Nephron progenitor cell (in vitro differentiated cells): Measurements from ENCODE around the gene PARVA.

Experiments used
- DNase-seq: peaks from one replicate; pipeline ENCODE4 v3.0.0; 2021
- H3K27ac Mint-ChIP-seq: 2 replicates; pipeline ENCODE4 v1.8.0; 2021; ENCODE audit warnings: mild to moderate bottlenecking, moderate library complexity, mixed read lengths
- H3K27me3 Mint-ChIP-seq: 2 replicates; pipeline ENCODE4 v1.8.0; 2021; ENCODE audit warnings: mild to moderate bottlenecking, low read depth, mixed read lengths; ENCODE audit not compliant: poor library complexity
- H3K36me3 Mint-ChIP-seq: 2 replicates; pipeline ENCODE4 v1.8.0; 2021; ENCODE audit warnings: low read depth, mixed read lengths
- H3K4me1 Mint-ChIP-seq: 2 replicates; pipeline ENCODE4 v1.8.0; 2021; ENCODE audit warnings: mixed read lengths
- H3K4me3 Mint-ChIP-seq: 2 replicates; pipeline ENCODE4 v1.8.0; 2021; ENCODE audit warnings: mild to moderate bottlenecking, moderate library complexity, mixed read lengths
- H3K9me3 Mint-ChIP-seq: 2 replicates; pipeline ENCODE4 v1.8.0; 2021; ENCODE audit warnings: mild to moderate bottlenecking, moderate library complexity, mixed read lengths
- TF ChIP-seq, protein P1 (sequence below): fragments of 200-600 bp; sonication (generic); IDR thresholded peaks from 2 replicates; pipeline ENCODE4 v1.5.0; 2021; ENCODE audit warnings: antibody characterized with exemption

PARVA gene

DNA sequence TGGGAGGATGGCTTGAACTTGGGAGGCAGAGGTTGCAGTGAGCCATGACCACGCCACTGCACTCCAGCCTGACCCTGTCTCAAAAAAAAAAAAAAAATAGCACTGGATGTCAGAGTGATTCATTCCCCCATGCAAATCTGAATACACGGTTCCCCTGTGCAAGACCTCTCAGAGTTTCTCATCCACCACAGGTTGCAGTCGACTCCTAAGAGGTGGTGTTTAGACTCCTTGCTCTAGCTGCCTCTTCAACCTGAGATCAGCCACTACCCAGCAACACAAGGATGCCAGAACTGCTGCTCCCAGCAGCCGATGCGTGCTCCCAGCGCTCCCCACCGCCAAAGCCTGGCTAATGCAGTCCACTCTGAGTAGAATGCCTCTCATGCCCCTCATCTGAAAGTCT lies 97.5 kb downstream of the PARVA start:
- peak overlapping the region; percentile 41 for H3K27ac Mint-ChIP-seq

DNA sequence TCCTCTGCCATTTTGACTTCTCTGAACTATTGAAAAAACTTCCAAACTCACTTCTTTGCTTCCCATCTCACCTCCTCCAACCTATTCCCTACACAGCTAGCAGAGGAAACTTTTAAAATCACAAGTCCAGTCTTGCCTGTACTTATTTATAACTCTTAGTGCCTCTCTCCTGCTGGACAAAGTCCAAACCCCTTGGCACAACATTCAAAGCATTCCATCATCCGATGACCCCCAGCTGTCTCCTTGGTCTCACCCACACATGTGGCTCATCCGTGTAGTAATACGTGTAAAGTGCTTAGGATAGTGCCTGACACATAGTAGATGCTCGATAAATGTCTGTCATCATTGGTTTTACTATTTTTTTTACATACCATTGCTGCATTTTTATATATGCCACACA lies 101.4 kb downstream of the PARVA start:
- Mint-ChIP-seq H3K4me1 (peaks cover 30% of the 10 kb centered on the region), H3K27ac (peak overlapping the region; percentile 2), H3K4me3 (no peak overlapping the region), H3K36me3 (peaks cover 49% of the 10 kb centered on the region), H3K27me3 (peaks cover 3% of the 10 kb centered on the region), H3K9me3 (peaks cover 3% of the 10 kb centered on the region)
- DNase-seq: no peak
- TF ChIP-seq, protein P1, sequence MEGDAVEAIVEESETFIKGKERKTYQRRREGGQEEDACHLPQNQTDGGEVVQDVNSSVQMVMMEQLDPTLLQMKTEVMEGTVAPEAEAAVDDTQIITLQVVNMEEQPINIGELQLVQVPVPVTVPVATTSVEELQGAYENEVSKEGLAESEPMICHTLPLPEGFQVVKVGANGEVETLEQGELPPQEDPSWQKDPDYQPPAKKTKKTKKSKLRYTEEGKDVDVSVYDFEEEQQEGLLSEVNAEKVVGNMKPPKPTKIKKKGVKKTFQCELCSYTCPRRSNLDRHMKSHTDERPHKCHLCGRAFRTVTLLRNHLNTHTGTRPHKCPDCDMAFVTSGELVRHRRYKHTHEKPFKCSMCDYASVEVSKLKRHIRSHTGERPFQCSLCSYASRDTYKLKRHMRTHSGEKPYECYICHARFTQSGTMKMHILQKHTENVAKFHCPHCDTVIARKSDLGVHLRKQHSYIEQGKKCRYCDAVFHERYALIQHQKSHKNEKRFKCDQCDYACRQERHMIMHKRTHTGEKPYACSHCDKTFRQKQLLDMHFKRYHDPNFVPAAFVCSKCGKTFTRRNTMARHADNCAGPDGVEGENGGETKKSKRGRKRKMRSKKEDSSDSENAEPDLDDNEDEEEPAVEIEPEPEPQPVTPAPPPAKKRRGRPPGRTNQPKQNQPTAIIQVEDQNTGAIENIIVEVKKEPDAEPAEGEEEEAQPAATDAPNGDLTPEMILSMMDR: no peak

More for the DNA sequence above, 97.5 kb downstream of the PARVA start:
- no peaks in the 10 kb centered on the region for H3K27me3 Mint-ChIP-seq
- DNase-seq: no peak
- H3K4me1 Mint-ChIP-seq: peaks cover 38% of the 10 kb centered on the region
- peaks cover 36% of the 10 kb centered on the region for H3K36me3 Mint-ChIP-seq
- peaks cover 3% of the 10 kb centered on the region for H3K9me3 Mint-ChIP-seq
- TF ChIP-seq, protein P1: no peak
- H3K4me3 Mint-ChIP-seq: no peak overlapping the region

DNA sequence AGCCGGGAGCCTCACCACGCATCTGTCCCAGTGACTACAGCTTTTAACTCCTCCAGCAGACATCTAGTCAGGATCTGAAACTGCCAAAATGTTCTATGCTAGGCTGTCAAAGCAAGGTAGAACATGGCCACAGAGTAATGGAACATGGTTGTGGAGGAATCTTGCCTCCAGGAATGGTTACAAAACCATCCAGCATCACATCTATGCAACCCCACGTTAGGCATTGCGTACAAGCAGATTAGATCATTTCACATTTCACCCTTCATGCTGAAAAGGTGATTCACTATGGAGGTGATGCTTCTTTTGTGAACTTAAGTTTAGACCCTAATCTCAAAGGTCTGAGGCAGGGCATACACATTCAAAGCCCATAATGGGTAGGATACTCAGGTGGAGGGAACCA lies 103.0 kb downstream of the PARVA start:
- peak overlapping the region; percentile 31 for H3K27ac Mint-ChIP-seq
- TF ChIP-seq, protein P1: no peak
- peaks cover 45% of the 10 kb centered on the region for H3K36me3 Mint-ChIP-seq
- DNase-seq: no peak
- H3K27me3 Mint-ChIP-seq: peaks cover 3% of the 10 kb centered on the region
- H3K4me3 Mint-ChIP-seq: no peak overlapping the region
- H3K4me1 Mint-ChIP-seq: peaks cover 25% of the 10 kb centered on the region
- no peaks in the 10 kb centered on the region for H3K9me3 Mint-ChIP-seq

DNA sequence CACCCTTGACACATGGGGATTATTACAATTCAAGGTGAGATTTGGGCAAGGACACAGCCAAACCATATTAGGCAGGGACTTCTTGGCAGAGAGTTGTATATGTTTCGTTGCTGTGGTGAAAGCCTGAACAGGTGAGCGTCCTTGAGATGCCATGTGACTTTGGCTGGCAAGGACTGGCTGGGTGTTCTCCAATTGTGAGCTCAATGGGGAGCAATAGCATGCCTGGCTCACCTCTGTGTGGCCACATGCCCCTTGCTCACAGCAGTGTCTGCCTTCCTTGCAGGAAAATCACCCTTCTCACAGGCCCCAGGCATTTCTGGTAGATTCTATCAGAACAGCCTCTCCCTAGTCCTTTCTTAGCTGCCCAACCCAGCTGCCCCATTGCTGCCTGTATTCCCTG lies 105.5 kb downstream of the PARVA start:
- Mint-ChIP-seq H3K36me3 (peaks cover 49% of the 10 kb centered on the region), H3K4me1 (peaks cover 24% of the 10 kb centered on the region), H3K27me3 (peaks cover 3% of the 10 kb centered on the region), H3K27ac (no peak overlapping the region), H3K9me3 (peaks cover 8% of the 10 kb centered on the region), H3K4me3 (no peak overlapping the region)
- DNase-seq: no peak
- TF ChIP-seq, protein P1: no peak

DNA sequence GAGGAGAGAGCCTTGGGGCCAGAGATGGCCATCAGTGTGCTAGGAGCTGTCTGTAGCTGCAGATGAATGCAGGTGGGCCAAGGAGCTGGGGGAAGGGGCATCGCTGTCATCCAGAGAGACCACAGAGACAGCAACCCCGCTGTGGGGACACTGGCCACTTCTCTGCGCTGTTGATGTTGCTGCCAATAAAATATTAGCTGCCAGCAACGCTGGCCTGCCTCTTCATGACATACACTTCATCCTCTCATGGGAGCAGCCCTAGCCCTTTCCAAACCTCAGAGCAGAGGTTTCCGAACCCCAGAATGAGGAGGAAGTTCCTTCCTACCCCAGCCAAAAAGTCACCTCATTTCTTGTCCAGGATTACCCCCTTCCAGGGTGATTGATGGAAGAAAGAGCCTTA lies 106.2 kb downstream of the PARVA start:
- DNase-seq: no peak
- Mint-ChIP-seq H3K4me1 (peaks cover 24% of the 10 kb centered on the region), H3K27me3 (peaks cover 3% of the 10 kb centered on the region), H3K27ac (peak overlapping the region; percentile 18), H3K36me3 (peaks cover 53% of the 10 kb centered on the region), H3K9me3 (peaks cover 14% of the 10 kb centered on the region), H3K4me3 (no peak overlapping the region)
- TF ChIP-seq, protein P1: no peak

DNA sequence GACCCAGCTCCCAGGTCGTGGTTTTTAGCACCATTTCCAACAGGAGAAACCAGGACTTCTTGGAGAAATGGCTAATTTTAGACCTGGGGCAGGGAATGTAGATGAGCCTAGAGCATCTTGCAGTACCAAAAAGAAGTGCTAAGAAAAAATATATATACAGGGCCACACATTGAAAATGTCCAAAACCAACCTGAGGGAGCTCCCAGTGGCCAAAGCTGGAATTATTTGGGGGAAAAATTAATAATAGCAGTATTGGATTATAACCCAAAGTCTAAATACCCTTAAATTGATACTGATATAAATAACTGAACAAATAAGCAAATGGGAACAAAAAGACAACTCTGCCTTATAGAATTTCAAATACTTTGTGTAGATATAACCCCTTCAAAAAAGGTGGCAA lies 108.0 kb downstream of the PARVA start:
- Mint-ChIP-seq H3K4me3 (no peak overlapping the region), H3K36me3 (peaks cover 65% of the 10 kb centered on the region), H3K27ac (no peak overlapping the region), H3K27me3 (peaks cover under 1% of the 10 kb centered on the region), H3K4me1 (peaks cover 24% of the 10 kb centered on the region), H3K9me3 (peaks cover 31% of the 10 kb centered on the region)
- no peak for DNase-seq
- TF ChIP-seq, protein P1: peak; percentile 17
